Liver (tissue), 9 donors: ENCODE data around the gene USP48. TPM values are rescaled to one million over a fixed set of nuclear protein-coding genes. Genes with fewer than 3 reads are reported as not detected.

Source experiments
- DNase-seq: peaks from one replicate; pipeline ENCODE4 v3.0.0-alpha.2; 2017; ENCODE audit warnings: low spot score
- H3K27ac ChIP-seq, 2 donors: one replicate each; pipeline ENCODE4 v1.7.0; 2013; ENCODE audit warnings: inconsistent platforms in 2 of 2, low read length in 2 of 2, control low read depth in 1 of 2, low read depth in 1 of 2, mild to moderate bottlenecking in 1 of 2
- H3K27me3 ChIP-seq, 4 donors: one replicate each; pipeline versions ENCODE4 v1.6.1 to v1.7.0; 2013; ENCODE audit warnings: low read length in 3 of 4, inconsistent platforms in 1 of 4, mild to moderate bottlenecking in 1 of 4, moderate library complexity in 1 of 4; ENCODE audit not compliant: control insufficient read depth in 4 of 4, insufficient read depth in 4 of 4
- H3K36me3 ChIP-seq, 4 donors: one replicate each; pipeline versions ENCODE4 v1.6.1 to v1.7.0; 2013; ENCODE audit warnings: low read length in 3 of 4, mild to moderate bottlenecking in 3 of 4, low read depth in 1 of 4, moderate library complexity in 1 of 4; ENCODE audit not compliant: control insufficient read depth in 4 of 4, insufficient read depth in 3 of 4
- H3K4me1 ChIP-seq, 4 donors: one replicate each; pipeline versions ENCODE4 v1.6.1 to v1.7.0; 2013; ENCODE audit warnings: low read length in 3 of 4, mild to moderate bottlenecking in 3 of 4, moderate library complexity in 1 of 4; ENCODE audit not compliant: control insufficient read depth in 4 of 4, insufficient read depth in 4 of 4
- H3K4me3 ChIP-seq, 3 donors: one replicate each; pipeline versions ENCODE4 v1.6.1 to v1.7.0; 2013; ENCODE audit warnings: low read length in 3 of 3, control low read depth in 1 of 3, low read depth in 1 of 3, mild to moderate bottlenecking in 1 of 3
- H3K9ac ChIP-seq, 2 donors: one replicate each; pipeline ENCODE4 v1.7.0; 2013; ENCODE audit warnings: low read length in 2 of 2, mild to moderate bottlenecking in 2 of 2, moderate library complexity in 2 of 2, control low read depth in 1 of 2, low read depth in 1 of 2
- H3K9me3 ChIP-seq, 4 donors: one replicate each; pipeline versions ENCODE4 v1.6.1 to v1.7.0; 2013; ENCODE audit warnings: low read length in 3 of 4; ENCODE audit not compliant: control insufficient read depth in 4 of 4
- EGR1 ChIP-seq, 2 donors: IDR thresholded peaks; 2 replicates each; pipeline ENCODE4 v1.6.1; 2016 to 2018; ENCODE audit warnings: antibody characterized with exemption in 2 of 2, low read depth in 2 of 2
- FOXA1 ChIP-seq: IDR thresholded peaks from 2 replicates; pipeline ENCODE4 v1.6.1; 2016; ENCODE audit warnings: antibody characterized with exemption
- FOXA2 ChIP-seq: IDR thresholded peaks from 2 replicates; pipeline ENCODE4 v1.6.1; 2016; ENCODE audit warnings: antibody characterized with exemption
- GABPA ChIP-seq, 2 donors: IDR thresholded peaks in 1 of 2; conservative IDR thresholded peaks in 1 of 2; 2 replicates each; pipeline ENCODE4 v1.6.1; 2016; ENCODE audit warnings: antibody characterized with exemption in 2 of 2, mild to moderate bottlenecking in 1 of 2, moderate library complexity in 1 of 2
- HNF4A ChIP-seq, 2 donors: conservative IDR thresholded peaks; 2 replicates each; pipeline ENCODE4 v1.6.1; 2016; ENCODE audit warnings: antibody characterized with exemption in 2 of 2, mild to moderate bottlenecking in 2 of 2
- HNF4G ChIP-seq: IDR thresholded peaks from 2 replicates; pipeline ENCODE4 v1.6.1; 2016; ENCODE audit warnings: antibody characterized with exemption
- JUND ChIP-seq, 2 donors: IDR thresholded peaks; 2 replicates each; pipeline ENCODE4 v1.6.1; 2016; ENCODE audit warnings: antibody characterized with exemption in 2 of 2
- NR2F2 ChIP-seq: IDR thresholded peaks from 2 replicates; pipeline ENCODE4 v1.6.1; 2016; ENCODE audit warnings: antibody characterized with exemption
- RAD21 ChIP-seq, 2 donors: IDR thresholded peaks; 2 replicates each; pipeline ENCODE4 v1.6.1; 2016; ENCODE audit warnings: antibody characterized with exemption in 2 of 2, mild to moderate bottlenecking in 2 of 2
- RXRA ChIP-seq, 2 donors: IDR thresholded peaks; 2 replicates each; pipeline ENCODE4 v1.6.1; 2017 to 2018; ENCODE audit warnings: antibody characterized with exemption in 2 of 2, mild to moderate bottlenecking in 1 of 2
- SP1 ChIP-seq: IDR thresholded peaks from 2 replicates; pipeline ENCODE4 v1.6.1; 2018; ENCODE audit warnings: antibody characterized with exemption, mild to moderate bottlenecking
- TAF1 ChIP-seq: conservative IDR thresholded peaks from 2 replicates; pipeline ENCODE4 v1.6.1; 2016; ENCODE audit warnings: antibody characterized with exemption, mild to moderate bottlenecking
- YY1 ChIP-seq: IDR thresholded peaks from 2 replicates; pipeline ENCODE4 v1.6.1; 2016; ENCODE audit warnings: antibody characterized with exemption, mild to moderate bottlenecking
- WGBS: extraction: QIAGEN DNeasy Blood & Tissue Kit; methylation state at CpG from one replicate; pipeline ENCODE4 v1.1.7; 2013; 5-methylcytosine and 5-hydroxymethylcytosine counted together
- polyA plus RNA-seq, 2 donors: library from polyadenylated mRNA; stranded (reverse) in 1 of 2; unstranded in 1 of 2; fragments of 200-250 nt in 1 of 2; fragments of >200 nt in 1 of 2; fragmentation: Nextera tagmentation in 1 of 2; extraction: Ambion mirVana in 1 of 2; gene quantifications; one replicate each; pipeline versions ENCODE4 v1.2.1 to v1.2.3, GENCODE V29; 2013 to 2015
- total RNA-seq, 2 donors: library from RNA; depleted of rRNA; stranded (reverse); fragments of >200 nt; gene quantifications; one replicate each; pipeline ENCODE4 v1.2.3, GENCODE V29; 2014
- TF ChIP-seq, protein P1 (sequence below): IDR thresholded peaks from 2 replicates; pipeline ENCODE4 v1.6.1; 2016; ENCODE audit warnings: antibody characterized with exemption
- TF ChIP-seq, protein P2 (sequence below): IDR thresholded peaks from 2 replicates; pipeline ENCODE4 v1.6.1; 2016; ENCODE audit warnings: antibody characterized with exemption, mild to moderate bottlenecking
- TF ChIP-seq, protein P3 (sequence below): fragments of 150-350 bp; IDR thresholded peaks from 2 replicates; pipeline ENCODE4 v1.5.1; 2017; ENCODE audit warnings: improper control_type of control experiment, low read depth, low read length; ENCODE audit not compliant: missing input control
- TF ChIP-seq, protein P4 (sequence below): IDR thresholded peaks from 2 replicates; pipeline ENCODE4 v1.6.1; 2016; ENCODE audit warnings: antibody characterized with exemption
- TF ChIP-seq, protein P5 (sequence below): IDR thresholded peaks from 2 replicates; pipeline ENCODE4 v1.6.1; 2016; ENCODE audit warnings: antibody characterized with exemption
- donor health status: healthy.
- donor health status: healthy.
- donor health status: healthy.
- donor health status: healthy.
- donor health status: healthy.

USP48 gene
- total and polyA plus RNA-seq, 4 donors = 7.8 to 34.9 (median 23.1) TPM

DNA sequence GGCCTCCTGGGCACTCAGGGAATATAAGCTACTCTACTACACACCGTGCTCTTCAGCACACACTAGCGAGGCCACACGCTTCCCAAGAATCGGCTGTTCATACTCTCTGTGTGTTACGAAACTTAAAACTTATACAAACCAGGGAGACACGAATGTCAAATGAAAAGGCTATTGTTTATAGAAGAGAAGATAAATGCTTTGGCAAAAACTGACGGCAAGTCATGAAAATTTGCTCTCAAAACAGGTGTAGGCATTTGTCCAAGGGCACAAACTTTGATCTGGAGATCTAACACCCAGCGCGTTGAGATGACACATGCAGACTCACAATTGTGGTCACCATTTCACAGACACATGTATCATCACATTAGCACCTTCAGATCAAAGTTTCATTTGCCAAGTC is 46.1 kb downstream of the USP48 start:
- no peaks in the 10 kb centered on the region for H3K9me3 ChIP-seq
- TF ChIP-seq, protein P1, sequence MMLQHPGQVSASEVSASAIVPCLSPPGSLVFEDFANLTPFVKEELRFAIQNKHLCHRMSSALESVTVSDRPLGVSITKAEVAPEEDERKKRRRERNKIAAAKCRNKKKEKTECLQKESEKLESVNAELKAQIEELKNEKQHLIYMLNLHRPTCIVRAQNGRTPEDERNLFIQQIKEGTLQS = no peak
- TF ChIP-seq GABPA (IDR thresholded peaks at IDR 0.05 in 1 of 2, conservative IDR thresholded peaks at IDR 0.05 in 1 of 2) (no peak), HNF4A (conservative IDR thresholded peaks at IDR 0.05) (no peak), SP1 (no peak), RAD21 (IDR thresholded peaks at IDR 0.05) (no peak), FOXA2 (no peak), JUND (IDR thresholded peaks at IDR 0.05) (no peak), EGR1 (IDR thresholded peaks at IDR 0.05; ENCODE audit: low read depth in 2 of 2) (no peak), FOXA1 (no peak), TAF1 (no peak), YY1 (no peak), RXRA (IDR thresholded peaks at IDR 0.05) (no peak), NR2F2 (no peak), HNF4G (no peak)
- TF ChIP-seq, protein P2, sequence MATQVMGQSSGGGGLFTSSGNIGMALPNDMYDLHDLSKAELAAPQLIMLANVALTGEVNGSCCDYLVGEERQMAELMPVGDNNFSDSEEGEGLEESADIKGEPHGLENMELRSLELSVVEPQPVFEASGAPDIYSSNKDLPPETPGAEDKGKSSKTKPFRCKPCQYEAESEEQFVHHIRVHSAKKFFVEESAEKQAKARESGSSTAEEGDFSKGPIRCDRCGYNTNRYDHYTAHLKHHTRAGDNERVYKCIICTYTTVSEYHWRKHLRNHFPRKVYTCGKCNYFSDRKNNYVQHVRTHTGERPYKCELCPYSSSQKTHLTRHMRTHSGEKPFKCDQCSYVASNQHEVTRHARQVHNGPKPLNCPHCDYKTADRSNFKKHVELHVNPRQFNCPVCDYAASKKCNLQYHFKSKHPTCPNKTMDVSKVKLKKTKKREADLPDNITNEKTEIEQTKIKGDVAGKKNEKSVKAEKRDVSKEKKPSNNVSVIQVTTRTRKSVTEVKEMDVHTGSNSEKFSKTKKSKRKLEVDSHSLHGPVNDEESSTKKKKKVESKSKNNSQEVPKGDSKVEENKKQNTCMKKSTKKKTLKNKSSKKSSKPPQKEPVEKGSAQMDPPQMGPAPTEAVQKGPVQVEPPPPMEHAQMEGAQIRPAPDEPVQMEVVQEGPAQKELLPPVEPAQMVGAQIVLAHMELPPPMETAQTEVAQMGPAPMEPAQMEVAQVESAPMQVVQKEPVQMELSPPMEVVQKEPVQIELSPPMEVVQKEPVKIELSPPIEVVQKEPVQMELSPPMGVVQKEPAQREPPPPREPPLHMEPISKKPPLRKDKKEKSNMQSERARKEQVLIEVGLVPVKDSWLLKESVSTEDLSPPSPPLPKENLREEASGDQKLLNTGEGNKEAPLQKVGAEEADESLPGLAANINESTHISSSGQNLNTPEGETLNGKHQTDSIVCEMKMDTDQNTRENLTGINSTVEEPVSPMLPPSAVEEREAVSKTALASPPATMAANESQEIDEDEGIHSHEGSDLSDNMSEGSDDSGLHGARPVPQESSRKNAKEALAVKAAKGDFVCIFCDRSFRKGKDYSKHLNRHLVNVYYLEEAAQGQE = no peak
- TF ChIP-seq, protein P3, sequence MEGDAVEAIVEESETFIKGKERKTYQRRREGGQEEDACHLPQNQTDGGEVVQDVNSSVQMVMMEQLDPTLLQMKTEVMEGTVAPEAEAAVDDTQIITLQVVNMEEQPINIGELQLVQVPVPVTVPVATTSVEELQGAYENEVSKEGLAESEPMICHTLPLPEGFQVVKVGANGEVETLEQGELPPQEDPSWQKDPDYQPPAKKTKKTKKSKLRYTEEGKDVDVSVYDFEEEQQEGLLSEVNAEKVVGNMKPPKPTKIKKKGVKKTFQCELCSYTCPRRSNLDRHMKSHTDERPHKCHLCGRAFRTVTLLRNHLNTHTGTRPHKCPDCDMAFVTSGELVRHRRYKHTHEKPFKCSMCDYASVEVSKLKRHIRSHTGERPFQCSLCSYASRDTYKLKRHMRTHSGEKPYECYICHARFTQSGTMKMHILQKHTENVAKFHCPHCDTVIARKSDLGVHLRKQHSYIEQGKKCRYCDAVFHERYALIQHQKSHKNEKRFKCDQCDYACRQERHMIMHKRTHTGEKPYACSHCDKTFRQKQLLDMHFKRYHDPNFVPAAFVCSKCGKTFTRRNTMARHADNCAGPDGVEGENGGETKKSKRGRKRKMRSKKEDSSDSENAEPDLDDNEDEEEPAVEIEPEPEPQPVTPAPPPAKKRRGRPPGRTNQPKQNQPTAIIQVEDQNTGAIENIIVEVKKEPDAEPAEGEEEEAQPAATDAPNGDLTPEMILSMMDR = no peak
- TF ChIP-seq, protein P4, sequence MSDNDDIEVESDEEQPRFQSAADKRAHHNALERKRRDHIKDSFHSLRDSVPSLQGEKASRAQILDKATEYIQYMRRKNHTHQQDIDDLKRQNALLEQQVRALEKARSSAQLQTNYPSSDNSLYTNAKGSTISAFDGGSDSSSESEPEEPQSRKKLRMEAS = no peak
- TF ChIP-seq, protein P5, sequence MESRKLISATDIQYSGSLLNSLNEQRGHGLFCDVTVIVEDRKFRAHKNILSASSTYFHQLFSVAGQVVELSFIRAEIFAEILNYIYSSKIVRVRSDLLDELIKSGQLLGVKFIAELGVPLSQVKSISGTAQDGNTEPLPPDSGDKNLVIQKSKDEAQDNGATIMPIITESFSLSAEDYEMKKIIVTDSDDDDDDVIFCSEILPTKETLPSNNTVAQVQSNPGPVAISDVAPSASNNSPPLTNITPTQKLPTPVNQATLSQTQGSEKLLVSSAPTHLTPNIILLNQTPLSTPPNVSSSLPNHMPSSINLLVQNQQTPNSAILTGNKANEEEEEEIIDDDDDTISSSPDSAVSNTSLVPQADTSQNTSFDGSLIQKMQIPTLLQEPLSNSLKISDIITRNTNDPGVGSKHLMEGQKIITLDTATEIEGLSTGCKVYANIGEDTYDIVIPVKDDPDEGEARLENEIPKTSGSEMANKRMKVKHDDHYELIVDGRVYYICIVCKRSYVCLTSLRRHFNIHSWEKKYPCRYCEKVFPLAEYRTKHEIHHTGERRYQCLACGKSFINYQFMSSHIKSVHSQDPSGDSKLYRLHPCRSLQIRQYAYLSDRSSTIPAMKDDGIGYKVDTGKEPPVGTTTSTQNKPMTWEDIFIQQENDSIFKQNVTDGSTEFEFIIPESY = no peak
- H3K4me1 ChIP-seq = no peaks in the 10 kb centered on the region
- peaks cover 4 to 32% (median 22%) of the 10 kb centered on the region in 4 donors for H3K36me3 ChIP-seq
- WGBS = 82% methylated on average over 9 of the region's 9 CpGs
- H3K9ac ChIP-seq = no peak overlapping the region
- no peak overlapping the region for H3K27ac ChIP-seq
- no peak for DNase-seq
- H3K27me3 ChIP-seq = no peaks in the 10 kb centered on the region
- no peak overlapping the region for H3K4me3 ChIP-seq

DNA sequence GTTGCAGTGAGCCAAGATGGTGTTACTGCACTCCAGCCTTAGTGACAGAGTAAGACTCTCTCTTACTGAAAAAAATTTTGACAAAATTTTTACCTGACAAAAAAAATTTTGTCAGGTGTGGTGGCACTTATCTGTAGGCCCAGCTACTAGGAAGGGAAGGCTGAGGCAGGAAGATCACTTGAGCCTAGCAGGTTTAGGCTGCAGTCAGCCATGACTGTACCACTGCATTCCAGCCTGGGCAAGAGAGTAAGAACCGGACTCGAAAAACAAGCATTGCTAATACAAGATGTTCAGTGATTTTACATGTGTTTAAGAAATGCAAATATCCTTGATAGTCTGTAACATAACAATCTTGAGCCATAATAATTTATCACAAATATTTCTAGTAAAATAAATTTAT is 46.9 kb downstream of the USP48 start:
- over 99% methylated on average over 2 of the region's 2 CpGs for WGBS
- H3K9ac ChIP-seq = no peak overlapping the region
- H3K27me3 ChIP-seq = no peaks in the 10 kb centered on the region
- no peak for DNase-seq
- H3K27ac ChIP-seq = no peak overlapping the region
- H3K4me1 ChIP-seq = no peaks in the 10 kb centered on the region
- H3K9me3 ChIP-seq = no peaks in the 10 kb centered on the region
- H3K36me3 ChIP-seq = peaks cover 6 to 35% (median 25%) of the 10 kb centered on the region in 4 donors
- no peak overlapping the region for H3K4me3 ChIP-seq
- TF ChIP-seq GABPA (IDR thresholded peaks at IDR 0.05 in 1 of 2, conservative IDR thresholded peaks at IDR 0.05 in 1 of 2) = no peak
- no peak for TF ChIP-seq SP1
- TF ChIP-seq, protein P2 = no peak
- TF ChIP-seq YY1 = no peak
- TF ChIP-seq EGR1 (IDR thresholded peaks at IDR 0.05; ENCODE audit: low read depth in 2 of 2) = no peak
- no peak for TF ChIP-seq FOXA1
- TF ChIP-seq RAD21 (IDR thresholded peaks at IDR 0.05) = no peak
- TF ChIP-seq, protein P4 = no peak
- TF ChIP-seq HNF4A (conservative IDR thresholded peaks at IDR 0.05) = no peak
- TF ChIP-seq NR2F2 = no peak
- no peak for TF ChIP-seq RXRA (IDR thresholded peaks at IDR 0.05)
- TF ChIP-seq, protein P3 = no peak
- no peak for TF ChIP-seq TAF1
